Adipocyte (in vitro differentiated cells): Measurements from ENCODE around the gene ZNF45.
"Not testable (repeated sequence)": the region's sequence is repeated elsewhere in the genome, so short reads cannot be mapped to it uniquely, and the experiment has no call there.

Experiments
- DNase-seq: peaks from one replicate; pipeline ENCODE4 v3.0.0-alpha.2; 2015; ENCODE audit warnings: low read depth
- H3K27me3 ChIP-seq: replicated peaks from 2 replicates; pipeline ENCODE4 v1.7.0; 2013; ENCODE audit warnings: mild to moderate bottlenecking, low read length, moderate library complexity; ENCODE audit not compliant: control insufficient read depth, insufficient read depth
- H3K36me3 ChIP-seq: 2 replicates; pipeline ENCODE4 v1.7.0; 2013; ENCODE audit warnings: low read length, mild to moderate bottlenecking, moderate library complexity; ENCODE audit not compliant: control insufficient read depth, insufficient read depth, severe bottlenecking
- H3K4me1 ChIP-seq: 2 replicates; pipeline ENCODE4 v1.7.0; 2013; ENCODE audit warnings: mild to moderate bottlenecking, low read length, moderate library complexity; ENCODE audit not compliant: control insufficient read depth, insufficient read depth
- H3K4me3 ChIP-seq: 2 replicates; pipeline ENCODE4 v1.7.0; 2013; ENCODE audit warnings: mild to moderate bottlenecking, low read length, moderate library complexity
- H3K9ac ChIP-seq: 2 replicates; pipeline ENCODE4 v1.7.0; 2013; ENCODE audit warnings: mild to moderate bottlenecking, low read length, moderate library complexity
- H3K9me3 ChIP-seq: 2 replicates; pipeline ENCODE4 v1.7.0; 2013; ENCODE audit warnings: mild to moderate bottlenecking, low read length, moderate library complexity; ENCODE audit not compliant: control insufficient read depth

The ZNF45 gene

DNA sequence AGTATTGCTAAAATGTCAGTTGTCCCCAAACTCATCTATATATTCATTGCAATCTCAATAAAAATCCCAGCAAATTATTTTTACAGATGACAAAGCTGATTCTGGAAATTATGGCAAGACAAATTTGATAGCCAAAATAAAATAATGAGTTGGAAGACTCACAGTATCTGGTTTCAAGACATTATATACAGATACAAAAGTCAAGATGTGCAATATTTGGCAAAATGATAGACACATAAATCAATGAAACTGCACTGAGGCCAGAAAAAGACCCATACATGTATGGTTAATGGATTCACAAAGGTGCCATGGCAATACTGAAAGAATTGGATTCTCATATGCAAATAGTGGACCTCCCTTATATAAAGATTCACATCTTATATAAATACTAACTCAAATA is 24.2 kb downstream of the ZNF45 start:
- Histone ChIP-seq H3K4me1 (no peaks in the 10 kb centered on the region), H3K27me3 (no peaks in the 10 kb centered on the region), H3K9ac (no peak overlapping the region), H3K9me3 (peaks cover 63% of the 10 kb centered on the region), H3K36me3 (peaks cover 43% of the 10 kb centered on the region), H3K4me3 (no peak overlapping the region)
- DNase-seq: no peak

- peaks cover 41% of the 10 kb centered on the region for H3K9me3 ChIP-seq
- H3K9ac ChIP-seq: no peak overlapping the region
- no peaks in the 10 kb centered on the region for H3K27me3 ChIP-seq
- H3K36me3 ChIP-seq: peaks cover 20% of the 10 kb centered on the region
- DNase-seq: no peak
- H3K4me1 ChIP-seq: no peaks in the 10 kb centered on the region
- no peak overlapping the region for H3K4me3 ChIP-seq
Observed at GRCh38 chr19:43908659-43909058, 26.4 kb downstream of the ZNF45 start.

DNA sequence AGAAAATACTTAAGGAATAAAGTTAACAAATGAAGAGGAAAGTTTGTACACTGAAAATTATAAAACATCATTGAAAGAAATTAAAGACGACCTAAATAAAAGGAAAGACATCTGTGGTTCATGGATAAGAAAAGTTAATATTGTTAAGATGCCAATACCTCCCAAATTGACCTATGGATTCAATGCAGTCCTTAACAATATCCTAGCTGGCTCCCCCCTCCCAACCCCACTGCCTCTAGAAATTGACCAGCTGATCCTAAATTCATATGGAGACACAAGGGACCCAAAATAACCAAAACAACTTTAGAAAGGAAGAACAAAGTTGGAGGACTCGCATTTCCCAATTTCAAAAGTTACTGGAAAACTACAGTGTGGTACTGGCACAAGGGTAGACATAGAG is 28.3 kb downstream of the ZNF45 start:
- no peaks in the 10 kb centered on the region for H3K27me3 ChIP-seq
- no peak overlapping the region for H3K4me3 ChIP-seq
- H3K9me3 ChIP-seq: peaks cover 25% of the 10 kb centered on the region
- H3K36me3 ChIP-seq: peaks cover 1% of the 10 kb centered on the region
- H3K9ac ChIP-seq: no peak overlapping the region
- DNase-seq: no peak
- H3K4me1 ChIP-seq: peaks cover 5% of the 10 kb centered on the region

DNA sequence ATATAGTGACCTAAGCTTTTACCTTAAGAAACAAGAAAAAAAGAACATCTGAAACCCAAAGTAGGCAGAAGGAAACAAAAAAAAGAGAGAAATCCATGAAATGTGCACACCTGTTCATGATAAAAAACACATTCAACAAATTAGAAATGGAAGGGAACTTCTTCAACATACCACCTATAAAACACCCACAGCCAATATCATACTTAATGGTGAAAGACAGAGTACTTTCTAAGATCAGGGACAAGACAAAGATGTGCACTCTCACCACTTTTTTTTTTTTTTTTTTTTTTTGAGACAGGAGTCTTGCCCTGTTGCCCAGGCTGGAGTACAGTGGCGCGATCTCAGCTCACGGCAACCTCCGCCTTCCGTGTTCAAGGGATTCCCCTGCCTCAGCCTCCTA is 29.2 kb downstream of the ZNF45 start:
- H3K36me3 ChIP-seq: no peaks in the 10 kb centered on the region
- no peak for DNase-seq
- H3K9ac ChIP-seq: no peak overlapping the region
- H3K4me3 ChIP-seq: no peak overlapping the region
- H3K27me3 ChIP-seq: no peaks in the 10 kb centered on the region
- H3K9me3 ChIP-seq: peaks cover 18% of the 10 kb centered on the region
- peaks cover 10% of the 10 kb centered on the region for H3K4me1 ChIP-seq

- Histone ChIP-seq H3K27me3 (no peaks in the 10 kb centered on the region), H3K4me3 (peak overlapping the region; percentile 95), H3K36me3 (peaks cover 5% of the 10 kb centered on the region), H3K4me1 (peaks cover 11% of the 10 kb centered on the region), H3K9ac (no peak overlapping the region), H3K9me3 (peaks cover 3% of the 10 kb centered on the region)
- no peak for DNase-seq
Observed at GRCh38 chr19:43902399-43902798, 32.7 kb downstream of the ZNF45 start.

DNA sequence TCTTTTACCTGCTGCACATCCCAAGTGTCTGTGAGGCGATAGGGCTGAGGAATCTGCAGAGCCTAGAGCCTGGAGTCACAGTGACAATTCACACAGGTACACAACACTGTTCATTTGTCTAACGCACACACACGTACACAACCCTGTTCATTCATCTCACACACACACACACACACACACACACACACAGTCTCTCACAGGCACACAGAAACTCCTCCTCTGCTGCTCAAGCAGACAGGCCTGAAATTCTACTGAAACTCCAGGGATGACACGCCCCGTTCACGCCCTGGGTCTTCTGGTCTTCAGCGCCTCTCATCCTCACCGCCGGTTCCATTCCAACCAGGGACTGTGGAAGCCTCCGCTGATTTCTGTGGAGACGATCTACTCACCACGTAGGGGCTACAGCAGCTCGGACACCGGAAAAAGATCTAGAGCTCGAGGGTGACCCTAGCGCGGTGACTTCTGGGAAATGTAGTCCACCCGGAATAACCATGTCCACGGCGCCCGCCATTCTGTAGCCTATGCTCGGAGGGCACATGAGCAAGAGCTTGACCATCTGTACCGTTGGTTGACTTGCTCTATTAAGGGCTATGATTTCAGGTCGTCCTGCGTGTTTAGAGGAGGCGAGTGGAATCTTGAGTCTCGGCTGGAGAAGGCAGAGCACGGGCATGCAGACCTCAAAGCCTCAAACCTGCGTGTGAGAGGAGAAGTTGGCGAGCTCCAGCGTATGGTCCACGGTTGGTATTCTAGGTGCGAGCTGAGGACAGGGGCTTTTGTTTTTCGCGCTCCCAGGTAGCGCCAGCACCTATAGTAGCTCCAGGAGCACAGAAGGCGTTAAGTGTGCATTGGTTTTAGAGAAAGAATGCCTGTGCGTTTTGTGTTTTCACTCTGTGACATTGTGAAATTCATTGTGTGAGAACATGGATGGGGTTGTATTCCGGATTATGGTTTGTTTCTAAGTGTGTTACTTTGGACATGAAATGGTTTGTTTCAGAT is 33.4 kb downstream of the ZNF45 start:
- peaks cover 11% of the 10 kb centered on the region for H3K4me1 ChIP-seq
- H3K27me3 ChIP-seq: no peaks in the 10 kb centered on the region
- H3K36me3 ChIP-seq: peaks cover 8% of the 10 kb centered on the region
- peak; percentile 92 for DNase-seq
- peak overlapping the region; percentile 86 for H3K9ac ChIP-seq
- H3K4me3 ChIP-seq: peak overlapping the region; percentile 95
- peaks cover 3% of the 10 kb centered on the region for H3K9me3 ChIP-seq

DNA sequence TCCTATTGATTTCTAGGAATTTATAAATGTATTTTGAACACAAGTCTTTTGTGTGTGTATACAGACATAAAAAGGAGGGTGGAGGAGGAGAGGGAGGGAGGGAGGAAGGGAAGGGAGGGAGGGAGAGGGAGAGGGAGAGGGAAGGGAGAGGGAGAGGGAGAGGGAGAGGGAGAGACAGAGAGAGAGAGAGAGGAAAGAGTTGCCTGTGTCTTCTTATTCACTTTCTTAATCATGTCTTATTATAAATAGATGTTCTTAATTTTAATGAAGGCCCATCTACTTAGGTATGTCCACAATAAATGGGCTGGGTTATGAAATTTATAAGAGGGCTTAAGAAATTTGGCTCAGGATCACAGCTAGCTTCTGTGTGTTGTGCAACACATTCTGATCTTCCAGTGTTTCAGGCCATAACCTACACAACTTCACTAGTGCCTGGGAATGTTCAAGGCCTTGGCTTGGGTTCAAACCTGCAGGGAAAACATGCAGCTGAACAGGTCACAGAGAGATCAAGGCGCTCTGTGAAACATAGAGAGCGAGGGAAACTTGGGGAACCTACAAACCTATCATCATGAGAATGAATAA is 39.3 kb downstream of the ZNF45 start:
- Histone ChIP-seq H3K9ac (no peak overlapping the region), H3K27me3 (no peaks in the 10 kb centered on the region), H3K9me3 (peaks cover 30% of the 10 kb centered on the region), H3K36me3 (peaks cover 10% of the 10 kb centered on the region), H3K4me1 (peaks cover under 1% of the 10 kb centered on the region), H3K4me3 (no peak overlapping the region)
- DNase-seq: no peak

DNA sequence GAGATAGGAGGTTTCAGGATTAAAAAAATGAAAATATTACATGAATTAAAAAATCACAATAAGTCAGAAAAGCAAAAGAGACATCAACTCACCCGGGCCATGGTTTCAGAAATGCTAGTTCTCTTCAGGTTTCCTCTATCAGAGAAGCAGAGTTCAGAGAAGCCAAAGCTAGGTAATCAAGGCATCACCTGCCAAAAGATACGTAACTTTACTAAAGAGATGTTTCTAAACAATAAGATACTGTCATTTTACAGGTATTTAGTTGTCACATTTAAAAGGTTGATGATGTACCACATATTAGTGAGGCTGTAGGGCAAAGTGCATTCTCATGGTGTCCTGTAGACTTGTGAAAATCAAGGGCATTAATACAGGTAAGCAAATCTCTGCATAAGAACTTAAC is 51.2 kb downstream of the ZNF45 start, which contains the start of gene ZNF404:
TSS of gene ZNF404 (minus strand) at position 101 of the 400 bp plus-strand sequence.
- Histone ChIP-seq H3K36me3 (peaks cover 22% of the 10 kb centered on the region), H3K9me3 (peaks cover 87% of the 10 kb centered on the region), H3K9ac (no peak within 1 kb of the TSS), H3K27me3 (no peaks in the 10 kb centered on the region), H3K4me3 (peak within 1 kb of the TSS; percentile 14), H3K4me1 (no peaks in the 10 kb centered on the region)
- DNase-seq: no peak

GRCh38 chr19:43880483-43880882 is 54.6 kb downstream of the ZNF45 start:
- Histone ChIP-seq H3K36me3 (peaks cover 35% of the 10 kb centered on the region), H3K4me1 (no peaks in the 10 kb centered on the region), H3K4me3 (peak overlapping the region; percentile 38)

DNA sequence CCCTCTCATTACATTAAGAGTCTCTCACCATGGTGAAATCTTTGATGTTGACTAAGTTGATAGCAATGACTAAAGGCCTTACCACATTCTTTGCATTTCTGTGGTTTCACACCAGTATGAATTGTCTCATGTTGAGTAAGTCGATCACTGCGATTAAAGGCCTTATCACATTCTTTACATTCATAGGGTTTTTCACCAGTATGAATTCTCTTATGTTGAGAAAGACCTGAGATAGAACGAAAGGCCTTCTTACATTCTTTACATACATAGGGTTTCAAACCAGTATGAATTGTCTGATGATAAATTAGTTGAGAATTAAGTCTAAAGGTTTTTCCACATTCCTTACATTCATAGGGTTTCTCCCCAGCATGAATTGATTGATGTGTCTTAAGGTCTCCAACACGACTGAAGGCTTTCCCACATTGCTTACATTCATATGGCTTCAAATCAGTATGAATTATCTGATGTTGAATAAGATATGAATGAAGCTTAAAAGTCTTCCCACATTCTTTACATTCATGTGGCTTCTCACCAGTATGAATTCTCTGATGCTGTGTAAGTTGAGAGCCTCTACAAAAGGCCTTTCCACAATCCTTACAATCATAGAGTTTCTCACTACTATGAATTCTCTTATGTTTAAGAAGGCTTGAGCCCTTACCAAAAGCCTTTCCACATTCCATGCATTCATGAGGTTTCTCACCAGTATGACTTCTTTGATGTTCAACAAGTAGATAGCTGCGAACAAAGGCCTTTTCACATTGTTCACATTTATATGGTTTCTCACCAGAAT is 62.3 kb downstream of the ZNF45 start:
- Histone ChIP-seq H3K9me3 (peaks cover 96% of the 10 kb centered on the region), H3K9ac (no peak overlapping the region)
- DNase-seq: no peak

More at GRCh38 chr19:43880483-43880882, 54.6 kb downstream of the ZNF45 start:
- Histone ChIP-seq H3K9ac (no peak overlapping the region), H3K27me3 (no peaks in the 10 kb centered on the region), H3K9me3 (peaks cover 89% of the 10 kb centered on the region)
- DNase-seq: no peak

DNA sequence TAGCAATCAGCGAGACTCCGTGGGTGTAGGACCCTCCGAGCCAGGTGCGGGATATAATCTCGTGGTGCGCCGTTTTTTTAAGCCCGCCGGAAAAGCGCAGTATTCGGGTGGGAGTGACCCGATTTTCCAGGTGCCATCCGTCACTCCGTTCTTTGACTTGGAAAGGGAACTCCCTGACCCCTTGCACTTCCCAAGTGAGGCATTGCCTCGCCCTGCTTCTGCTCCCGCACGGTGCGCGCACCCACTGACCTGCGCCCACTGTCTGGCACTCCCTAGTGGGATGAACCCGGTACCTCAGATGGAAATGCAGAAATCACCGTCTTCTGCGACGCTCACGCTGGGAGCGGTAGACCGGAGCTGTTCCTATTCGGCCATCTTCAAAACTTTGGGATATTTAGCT is 68.2 kb downstream of the ZNF45 start:
- not testable (repeated sequence) for H3K9ac ChIP-seq, H3K4me1 ChIP-seq, H3K27me3 ChIP-seq, DNase-seq, H3K36me3 ChIP-seq
- Histone ChIP-seq H3K4me3 (peak overlapping the region; percentile 71), H3K9me3 (peaks cover 76% of the 10 kb centered on the region)

More for the DNA sequence above, 62.3 kb downstream of the ZNF45 start:
- Histone ChIP-seq H3K36me3 (peaks cover 44% of the 10 kb centered on the region), H3K27me3 (no peaks in the 10 kb centered on the region), H3K4me1 (no peaks in the 10 kb centered on the region), H3K4me3 (peak overlapping the region; percentile 71)
